NCI-H2029 (cell line): ENCODE data around the gene SLC8A1.

Source experiments
- DNase-seq: peaks from one replicate; lab custom pipeline; 2025; lab: John Stamatoyannopoulos, UW

Gene SLC8A1

GRCh38 chr2:40420478-40420877, 31.4 kb downstream of the SLC8A1 start:
- no peak for DNase-seq

DNA sequence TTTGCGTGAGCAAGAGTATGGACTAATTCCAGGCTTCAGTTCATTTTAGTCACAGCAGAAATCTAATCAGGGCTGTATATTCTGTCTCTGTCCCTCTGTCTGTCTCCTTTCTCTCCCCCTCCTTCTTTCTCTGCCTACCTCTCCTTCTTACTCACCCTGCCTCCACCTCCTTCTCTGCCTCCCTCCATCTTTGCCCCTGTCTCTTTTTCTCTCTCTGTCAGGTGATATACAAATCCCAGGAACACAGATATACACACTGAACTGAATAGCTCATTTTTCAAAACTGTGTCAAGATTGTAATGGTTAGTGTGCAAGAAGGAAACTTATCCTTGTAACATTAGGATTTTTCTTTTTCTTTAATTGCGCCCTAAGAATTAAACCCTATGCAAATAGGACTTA, 32.5 kb downstream of the SLC8A1 start:
- DNase-seq, result no peak

DNA sequence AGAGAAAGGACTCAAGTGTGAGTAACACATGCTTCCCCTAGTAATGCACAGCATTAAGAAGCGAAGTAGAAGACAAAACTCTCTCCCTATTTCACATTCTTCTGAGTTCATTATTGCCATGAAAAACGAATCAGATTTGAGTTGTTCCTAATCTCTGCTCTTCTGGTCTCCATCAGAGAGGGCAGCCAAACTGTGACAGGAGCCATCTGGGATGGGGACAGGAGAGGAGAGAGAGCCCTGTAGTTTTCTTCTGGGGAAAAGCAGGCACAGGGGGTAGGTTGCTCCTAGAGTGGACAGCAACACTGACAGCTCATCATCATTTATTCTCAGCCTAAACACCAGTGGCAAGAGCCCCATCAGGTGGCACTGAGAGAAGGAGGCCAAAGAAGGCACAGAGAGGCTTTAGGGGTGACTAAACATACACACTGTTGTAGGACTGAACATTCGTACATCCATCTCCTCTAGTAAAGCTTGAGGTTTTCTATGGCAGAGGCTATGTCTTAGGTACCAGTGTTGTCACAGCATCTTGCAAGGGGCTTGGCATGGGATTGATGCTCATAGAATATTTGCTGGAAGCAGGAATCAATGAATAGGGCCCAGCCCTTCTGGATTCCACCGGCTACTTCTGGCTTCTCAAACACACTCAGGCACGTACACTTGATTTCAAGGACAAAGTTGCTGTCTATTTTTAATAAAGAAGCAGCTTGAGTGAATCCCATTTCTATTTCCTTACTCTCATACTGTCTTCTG, 33.1 kb downstream of the SLC8A1 start:
- no peak for DNase-seq

GRCh38 chr2:40416486-40416885, 35.4 kb downstream of the SLC8A1 start:
- no peak for DNase-seq

DNA sequence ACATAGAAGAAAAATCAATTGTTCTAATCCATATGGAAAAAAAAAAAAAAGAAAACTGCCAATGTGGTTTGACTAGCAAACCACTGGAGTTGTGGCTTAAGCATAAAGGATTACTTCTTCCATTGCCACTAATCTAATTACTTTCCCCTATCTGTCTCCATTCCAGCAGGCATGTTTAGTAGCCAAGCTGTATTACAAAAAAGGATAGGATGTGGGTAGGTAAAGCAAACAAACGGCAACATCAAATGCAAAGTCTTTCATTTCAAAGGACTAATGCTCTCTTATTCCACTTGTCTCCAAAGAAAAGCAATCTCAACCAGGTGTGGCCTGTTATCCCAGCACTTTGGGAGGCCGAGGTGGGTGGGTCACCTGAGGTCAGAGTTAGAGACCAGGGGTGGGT, 36.5 kb downstream of the SLC8A1 start:
- DNase-seq, result no peak

DNA sequence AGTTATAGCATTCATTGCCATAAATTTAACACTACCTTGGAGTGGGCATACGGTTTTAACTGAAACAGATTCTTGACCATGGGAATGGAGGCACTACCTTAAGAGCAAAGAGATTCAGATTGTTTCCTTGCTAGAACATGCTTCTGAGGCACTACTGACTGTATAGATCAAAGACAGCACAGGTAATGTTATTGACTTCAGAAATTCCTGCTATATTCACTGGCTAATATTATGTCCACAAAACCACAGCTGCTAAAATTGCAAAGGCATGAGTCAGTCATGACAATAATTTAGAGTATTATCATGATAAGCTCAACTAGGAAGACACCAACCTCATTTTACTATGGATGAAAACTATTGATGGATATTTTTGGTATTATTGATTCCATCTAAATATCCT, 39.4 kb downstream of the SLC8A1 start:
- no peak for DNase-seq

- no peak for DNase-seq
Measured at GRCh38 chr2:40410695-40411094, 41.2 kb downstream of the SLC8A1 start.

DNA sequence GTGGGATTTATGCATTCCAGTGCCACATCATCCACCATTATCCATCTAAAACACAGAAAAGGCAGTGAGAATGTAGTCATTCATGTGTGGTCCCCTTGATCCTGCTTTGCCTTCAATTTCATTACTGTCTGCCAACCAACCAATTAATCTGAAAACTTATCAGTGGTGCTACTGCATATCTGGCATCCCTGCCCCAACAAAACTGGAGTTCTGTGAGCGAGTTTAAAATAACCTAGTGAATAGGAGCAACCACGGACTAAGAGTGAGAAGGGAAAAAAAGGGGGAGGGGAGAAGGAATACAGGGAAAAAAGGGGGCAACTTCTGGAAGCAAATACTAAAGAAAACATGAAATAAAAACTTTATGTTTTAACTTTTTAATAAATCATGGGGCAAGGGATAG, 42.2 kb downstream of the SLC8A1 start:
- DNase-seq, result no peak

GRCh38 chr2:40406485-40407289, 45.2 kb downstream of the SLC8A1 start:
- no peak for DNase-seq

- no peak for DNase-seq
Measured at GRCh38 chr2:40405465-40405864, 46.4 kb downstream of the SLC8A1 start.

DNA sequence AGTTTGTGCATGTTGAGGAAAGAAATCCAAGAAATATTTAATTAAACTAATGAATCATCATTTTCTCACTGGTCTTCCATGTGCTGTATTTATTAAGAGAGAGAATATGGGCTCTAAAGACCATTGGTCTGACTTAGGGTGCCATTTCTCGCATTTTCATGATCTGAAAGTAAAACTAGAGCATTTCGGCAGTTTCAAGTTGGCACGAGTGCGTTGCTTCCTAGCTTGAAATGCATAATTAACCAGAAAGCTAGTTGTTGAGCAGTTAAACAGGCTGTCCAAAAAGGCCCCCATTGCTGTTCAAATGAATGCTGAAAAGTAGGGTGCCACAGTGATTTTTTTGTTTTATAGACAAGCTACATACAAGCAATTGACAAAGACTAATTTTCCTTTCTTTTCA, 47.4 kb downstream of the SLC8A1 start:
- no peak for DNase-seq

- no peak for DNase-seq
Measured at GRCh38 chr2:40403233-40403836, 48.6 kb downstream of the SLC8A1 start.

- no peak for DNase-seq
Measured at GRCh38 chr2:40401896-40402295, 50.0 kb downstream of the SLC8A1 start.

- no peak for DNase-seq
Measured at GRCh38 chr2:40400336-40400953, 51.4 kb downstream of the SLC8A1 start.

DNA sequence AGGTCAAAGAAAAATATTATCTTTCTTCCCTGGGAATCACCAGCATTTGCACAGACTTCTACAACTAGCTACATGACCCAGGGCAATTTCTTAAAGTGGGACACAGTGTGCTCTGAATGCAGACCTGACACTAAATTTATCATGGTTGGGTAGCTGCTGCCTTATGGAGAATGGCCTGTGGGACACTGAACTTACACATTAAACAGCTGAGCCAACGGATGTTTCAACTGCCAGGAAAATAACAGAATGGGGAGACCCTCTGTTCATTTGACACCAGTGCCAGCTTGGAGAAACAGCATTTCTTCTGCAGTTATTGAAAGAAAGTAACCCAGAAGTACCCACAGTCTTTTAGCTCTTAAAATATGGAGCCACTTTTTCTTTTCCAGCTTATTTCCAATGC, 54.1 kb downstream of the SLC8A1 start:
- DNase-seq, result no peak

DNA sequence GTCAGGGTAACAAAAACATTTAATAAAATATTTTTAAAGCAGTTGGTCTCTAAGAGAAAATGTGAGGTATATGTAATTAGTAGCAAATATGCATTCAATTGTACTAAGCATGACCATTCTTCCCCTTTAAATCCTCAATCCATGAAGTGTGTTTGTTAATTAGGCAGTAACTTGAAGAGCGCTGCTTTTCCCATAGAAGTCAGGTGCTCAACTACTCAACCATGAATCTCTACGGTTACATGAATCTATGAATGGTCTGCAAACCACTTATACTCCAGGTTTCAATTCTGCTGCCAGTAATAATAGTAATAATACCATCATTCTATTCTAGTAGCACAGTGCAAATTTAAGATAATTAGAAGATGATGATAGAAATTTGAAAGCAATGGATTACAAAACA, 55.8 kb downstream of the SLC8A1 start:
- DNase-seq, result peak; percentile 66

DNA sequence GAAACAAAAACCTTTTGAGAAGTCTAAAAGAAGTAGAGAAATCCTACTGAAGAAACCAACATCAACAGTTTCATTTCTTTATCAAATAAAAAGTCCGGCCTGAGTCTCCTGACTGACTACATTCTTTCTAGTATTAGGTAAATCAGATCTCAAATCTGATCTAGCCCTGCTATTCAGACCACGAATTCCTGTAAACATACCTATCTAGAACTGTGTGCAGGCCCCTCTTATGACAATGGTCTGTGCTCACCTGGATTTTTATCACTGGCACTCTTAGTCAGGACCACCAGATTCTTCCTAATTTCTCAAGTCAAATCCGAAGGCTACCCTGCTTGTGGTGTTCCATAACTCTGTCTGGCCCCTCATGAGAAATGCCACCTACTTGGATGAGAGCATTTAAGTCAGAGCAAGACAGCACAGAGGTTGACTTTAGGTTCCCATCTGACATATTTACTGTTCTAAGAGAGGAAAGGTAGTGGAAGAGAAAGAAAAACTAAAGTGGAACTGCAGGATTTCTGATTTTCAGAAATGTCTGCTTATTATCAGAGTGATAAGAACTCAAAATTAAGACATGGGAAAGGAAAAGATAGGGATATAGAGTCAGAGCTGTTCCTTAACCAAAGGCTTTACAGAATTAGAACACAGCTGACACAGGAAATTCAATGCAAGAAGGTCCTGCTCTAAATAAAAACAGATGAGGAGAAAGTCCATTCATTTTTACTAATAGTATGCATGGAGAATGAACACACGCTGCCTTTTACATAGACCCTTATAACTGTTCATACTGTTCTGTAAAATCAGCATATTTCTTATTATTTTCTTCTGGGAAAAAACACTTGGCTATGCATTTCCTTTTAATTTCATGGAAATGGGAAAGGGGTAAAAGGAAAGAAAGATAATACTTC, 56.5 kb downstream of the SLC8A1 start:
- no peak for DNase-seq

DNA sequence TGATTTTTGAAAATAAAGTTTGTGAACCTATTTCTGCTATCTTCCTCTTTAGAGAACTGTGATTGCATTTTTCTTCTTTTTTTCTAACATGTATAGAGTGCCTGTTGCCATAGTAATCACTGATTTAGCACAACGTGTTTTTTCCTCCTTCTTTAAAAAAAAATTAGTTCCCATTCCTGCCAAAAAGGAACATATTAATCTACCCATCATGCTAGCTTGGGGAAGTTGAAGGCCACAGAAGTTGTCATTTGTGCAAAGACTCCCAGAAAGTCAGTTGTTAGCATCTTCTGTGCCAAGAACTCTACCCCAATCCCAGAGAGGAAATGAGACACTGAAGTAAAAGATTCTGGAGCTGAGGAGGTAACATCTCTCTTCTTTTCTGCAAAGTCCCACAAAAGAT, 57.3 kb downstream of the SLC8A1 start:
- no peak for DNase-seq

DNA sequence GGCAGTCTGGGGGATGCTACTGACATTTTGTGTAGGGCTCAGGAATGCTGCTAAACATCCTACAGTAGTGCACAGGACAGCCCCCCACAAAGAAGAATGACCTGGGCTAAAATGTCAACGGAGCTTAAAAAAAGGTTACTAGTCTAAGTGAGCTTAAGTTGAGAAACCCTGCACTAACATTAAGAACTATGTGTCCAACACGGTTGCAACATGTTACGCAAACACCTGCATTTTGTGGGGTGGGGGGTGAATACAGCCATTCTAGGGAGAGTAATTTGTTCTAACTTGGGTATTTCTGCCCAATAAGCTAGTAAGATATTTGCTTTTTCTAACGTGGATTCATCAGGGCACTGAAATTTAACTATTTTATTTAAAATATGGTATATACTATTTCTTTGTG, 57.9 kb downstream of the SLC8A1 start:
- DNase-seq, result no peak

DNA sequence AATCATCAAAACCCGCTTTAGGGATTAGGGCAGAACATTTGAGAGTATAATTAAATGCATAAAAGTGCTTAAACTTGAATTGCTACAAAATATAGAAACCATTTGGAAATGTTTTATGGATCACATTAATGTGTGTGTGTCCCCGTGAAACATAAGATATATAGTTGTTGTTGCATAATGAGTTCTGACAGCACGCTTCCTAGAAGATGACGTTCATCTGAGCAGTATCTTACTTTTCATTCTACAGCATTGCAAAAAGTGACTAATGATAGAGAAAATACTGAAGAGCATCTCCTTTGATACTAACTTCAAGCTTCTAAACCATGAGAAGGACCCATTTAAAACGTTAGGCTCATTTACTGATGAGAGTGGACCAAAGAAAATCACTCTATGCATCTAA, 63.7 kb downstream of the SLC8A1 start:
- DNase-seq, result no peak

- no peak for DNase-seq
Measured at GRCh38 chr2:40386177-40386576, 65.7 kb downstream of the SLC8A1 start.

GRCh38 chr2:40384714-40385113, 67.2 kb downstream of the SLC8A1 start:
- no peak for DNase-seq
